ENCODE results near the gene CPLX1.

DNA sequence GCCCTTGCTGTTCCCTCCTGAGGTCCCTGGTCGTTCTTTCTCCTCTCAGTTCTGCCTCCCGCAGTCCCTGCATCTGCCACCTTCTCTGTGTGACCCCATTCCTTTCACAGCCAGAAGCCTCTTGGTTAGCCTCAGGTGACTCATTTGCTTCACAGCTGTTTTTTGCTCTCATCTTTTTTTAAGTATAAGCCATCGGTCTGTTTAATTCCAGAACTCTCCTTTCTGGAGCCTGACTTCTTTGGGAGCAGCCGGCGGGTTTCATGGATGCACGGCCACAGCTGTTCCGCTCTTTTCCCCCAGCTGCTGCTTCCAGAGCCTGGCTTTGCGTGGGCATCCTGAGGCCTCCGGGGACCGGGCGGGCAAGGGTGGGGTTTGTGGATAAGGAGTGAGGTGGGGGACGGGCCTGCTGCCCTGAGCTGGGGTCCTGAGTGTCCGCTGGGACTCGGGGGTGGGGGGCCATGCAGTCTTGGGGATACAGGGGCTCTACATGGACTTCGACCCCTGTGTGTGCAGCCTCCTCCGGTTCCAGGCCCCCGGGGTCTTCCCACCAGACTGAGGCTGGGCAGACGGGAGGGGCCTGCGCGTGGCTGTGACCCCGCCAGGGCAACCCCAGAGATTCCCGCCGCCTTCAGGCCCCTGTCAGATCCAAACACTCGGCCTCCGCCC, 73.6 kb downstream of the CPLX1 start:
- TF ChIP-seq, protein P1, sequence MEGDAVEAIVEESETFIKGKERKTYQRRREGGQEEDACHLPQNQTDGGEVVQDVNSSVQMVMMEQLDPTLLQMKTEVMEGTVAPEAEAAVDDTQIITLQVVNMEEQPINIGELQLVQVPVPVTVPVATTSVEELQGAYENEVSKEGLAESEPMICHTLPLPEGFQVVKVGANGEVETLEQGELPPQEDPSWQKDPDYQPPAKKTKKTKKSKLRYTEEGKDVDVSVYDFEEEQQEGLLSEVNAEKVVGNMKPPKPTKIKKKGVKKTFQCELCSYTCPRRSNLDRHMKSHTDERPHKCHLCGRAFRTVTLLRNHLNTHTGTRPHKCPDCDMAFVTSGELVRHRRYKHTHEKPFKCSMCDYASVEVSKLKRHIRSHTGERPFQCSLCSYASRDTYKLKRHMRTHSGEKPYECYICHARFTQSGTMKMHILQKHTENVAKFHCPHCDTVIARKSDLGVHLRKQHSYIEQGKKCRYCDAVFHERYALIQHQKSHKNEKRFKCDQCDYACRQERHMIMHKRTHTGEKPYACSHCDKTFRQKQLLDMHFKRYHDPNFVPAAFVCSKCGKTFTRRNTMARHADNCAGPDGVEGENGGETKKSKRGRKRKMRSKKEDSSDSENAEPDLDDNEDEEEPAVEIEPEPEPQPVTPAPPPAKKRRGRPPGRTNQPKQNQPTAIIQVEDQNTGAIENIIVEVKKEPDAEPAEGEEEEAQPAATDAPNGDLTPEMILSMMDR (conservative IDR thresholded peaks at IDR 0.05; ENCODE audit: low read length) = no peak
- TF ChIP-seq EZH2phosphoT487 (IDR thresholded peaks at IDR 0.05; ENCODE audit: borderline replicate concordance) = no peak
